NCI-H2227 (cell line): ENCODE data around the gene RASL10A.

Source experiments
- DNase-seq: peaks from one replicate; lab custom pipeline; 2025; ENCODE audit not compliant: unreplicated experiment; lab: John Stamatoyannopoulos, UW

The RASL10A gene

GRCh38 chr22:29339381-29340235 is 24.1 kb upstream of the RASL10A start:
- DNase-seq, result no peak

- no peak for DNase-seq
Observed at GRCh38 chr22:29338398-29338797, 22.9 kb upstream of the RASL10A start.

GRCh38 chr22:29337631-29338284 is 22.3 kb upstream of the RASL10A start:
- DNase-seq, result no peak

GRCh38 chr22:29336751-29337490 is 21.4 kb upstream of the RASL10A start:
- no peak for DNase-seq

GRCh38 chr22:29335656-29336055 is 20.2 kb upstream of the RASL10A start:
- DNase-seq, result no peak

- DNase-seq, result no peak
Observed at GRCh38 chr22:29334696-29335344, 19.3 kb upstream of the RASL10A start.

GRCh38 chr22:29334148-29334547 is 18.7 kb upstream of the RASL10A start:
- no peak for DNase-seq

- no peak for DNase-seq
Observed at GRCh38 chr22:29332886-29333496, 17.5 kb upstream of the RASL10A start.

- no peak for DNase-seq
Observed at GRCh38 chr22:29331658-29332300, 16.3 kb upstream of the RASL10A start.

- no peak for DNase-seq
Observed at GRCh38 chr22:29331213-29331612, 15.7 kb upstream of the RASL10A start.

GRCh38 chr22:29330753-29331152 is 15.3 kb upstream of the RASL10A start:
- DNase-seq, result no peak

- no peak for DNase-seq
Observed at GRCh38 chr22:29330291-29330690, 14.8 kb upstream of the RASL10A start.

- DNase-seq, result no peak
Observed at GRCh38 chr22:29329581-29329980, 14.1 kb upstream of the RASL10A start.

- DNase-seq, result no peak
Observed at GRCh38 chr22:29328566-29329500, 13.3 kb upstream of the RASL10A start.

- DNase-seq, result no peak
Observed at GRCh38 chr22:29328055-29328454, 12.6 kb upstream of the RASL10A start.

- DNase-seq, result no peak
Observed at GRCh38 chr22:29327089-29327764, 11.7 kb upstream of the RASL10A start.

- DNase-seq, result no peak
Observed at GRCh38 chr22:29326481-29326880, 11.0 kb upstream of the RASL10A start.

- no peak for DNase-seq
Observed at GRCh38 chr22:29325785-29326315, 10.4 kb upstream of the RASL10A start.
